ENCODE results near the gene CD1B. TPM values are rescaled to one million over a fixed set of nuclear protein-coding genes. Genes with fewer than 3 reads are reported as not detected.

Gene CD1B
- total and polyA plus RNA-seq, 4 donors: 0.02 to 0.30 TPM; not detected in 2

GRCh38 chr1:158311066-158311465 lies 20.3 kb downstream of the CD1B start:
- Histone ChIP-seq H3K9ac (ENCODE audit: insufficient read depth in 1 of 2, low read length in 2 of 2) (no peak overlapping the region), H3K4me3 (no peak overlapping the region), H3K9me3 (ENCODE audit: control insufficient read depth in 4 of 4, insufficient read depth in 3 of 4, low read length in 3 of 4) (no peaks in the 10 kb centered on the region), H3K27ac (ENCODE audit: low read depth in 1 of 2, low read length in 1 of 2) (no peak overlapping the region), H3K4me1 (ENCODE audit: control insufficient read depth in 5 of 5, insufficient read depth in 5 of 5, low read length in 5 of 5) (no peaks in the 10 kb centered on the region), H3K36me3 (ENCODE audit: control insufficient read depth in 4 of 4, insufficient read depth in 4 of 4, low read length in 4 of 4) (no peaks in the 10 kb centered on the region), H3K27me3 (ENCODE audit: control insufficient read depth in 3 of 3, insufficient read depth in 3 of 3, low read length in 2 of 3) (no peaks in the 10 kb centered on the region)
- ATAC-seq (ENCODE audit: insufficient read depth, low FRiP score) (no peak), DNase-seq (no peak)
- WGBS, 2 donors: 77 to 90% methylated on average over 2 of the region's 2 CpGs
- TF ChIP-seq CTCF (IDR thresholded peaks at IDR 0.05; ENCODE audit: control extremely low read depth, extremely low read depth): no peak

- ATAC-seq (ENCODE audit: insufficient read depth, low FRiP score) (no peak), DNase-seq (no peak)
- H3K36me3 ChIP-seq (ENCODE audit: control insufficient read depth in 4 of 4, insufficient read depth in 4 of 4, low read length in 4 of 4): no peaks in the 10 kb centered on the region
- no peaks in the 10 kb centered on the region for H3K9me3 ChIP-seq (ENCODE audit: control insufficient read depth in 4 of 4, insufficient read depth in 3 of 4, low read length in 3 of 4)
- no peaks in the 10 kb centered on the region for H3K4me1 ChIP-seq (ENCODE audit: control insufficient read depth in 5 of 5, insufficient read depth in 5 of 5, low read length in 5 of 5)
- no peak overlapping the region for H3K9ac ChIP-seq (ENCODE audit: insufficient read depth in 1 of 2, low read length in 2 of 2)
- 91% methylated on average over 1 of the region's 1 CpG for whole genome bisulfite sequencing, 2 donors
- H3K27ac ChIP-seq (ENCODE audit: low read depth in 1 of 2, low read length in 1 of 2): no peak overlapping the region
- TF ChIP-seq CTCF (IDR thresholded peaks at IDR 0.05; ENCODE audit: control extremely low read depth, extremely low read depth): no peak
- no peaks in the 10 kb centered on the region for H3K27me3 ChIP-seq (ENCODE audit: control insufficient read depth in 3 of 3, insufficient read depth in 3 of 3, low read length in 2 of 3)
- H3K4me3 ChIP-seq: no peak overlapping the region
These were observed 20.7 kb downstream of the CD1B start for GRCh38 chr1:158310623-158311022.

- Histone ChIP-seq H3K4me3 (no peak overlapping the region), H3K9me3 (ENCODE audit: control insufficient read depth in 4 of 4, insufficient read depth in 3 of 4, low read length in 3 of 4) (peaks cover 0 to 7% (median 1%) of the 10 kb centered on the region in 4 donors), H3K27ac (ENCODE audit: low read depth in 1 of 2, low read length in 1 of 2) (no peak overlapping the region), H3K27me3 (ENCODE audit: control insufficient read depth in 3 of 3, insufficient read depth in 3 of 3, low read length in 2 of 3) (no peaks in the 10 kb centered on the region), H3K9ac (ENCODE audit: insufficient read depth in 1 of 2, low read length in 2 of 2) (no peak overlapping the region), H3K36me3 (ENCODE audit: control insufficient read depth in 4 of 4, insufficient read depth in 4 of 4, low read length in 4 of 4) (no peaks in the 10 kb centered on the region), H3K4me1 (ENCODE audit: control insufficient read depth in 5 of 5, insufficient read depth in 5 of 5, low read length in 5 of 5) (no peaks in the 10 kb centered on the region)
- DNase-seq (no peak), ATAC-seq (ENCODE audit: insufficient read depth, low FRiP score) (no peak)
- WGBS, 2 donors: 92 to 96% methylated on average over 2 of the region's 2 CpGs
- no peak for TF ChIP-seq CTCF (IDR thresholded peaks at IDR 0.05; ENCODE audit: control extremely low read depth, extremely low read depth)
These were observed 35.5 kb downstream of the CD1B start for GRCh38 chr1:158295791-158296190.

- no peaks in the 10 kb centered on the region for H3K4me1 ChIP-seq (ENCODE audit: control insufficient read depth in 5 of 5, insufficient read depth in 5 of 5, low read length in 5 of 5)
- WGBS, 2 donors: 38 to 59% methylated on average over 5 of the region's 5 CpGs
- H3K9ac ChIP-seq (ENCODE audit: insufficient read depth in 1 of 2, low read length in 2 of 2): no peak overlapping the region
- H3K4me3 ChIP-seq: no peak overlapping the region
- DNase-seq: no peak
- no peaks in the 10 kb centered on the region for H3K9me3 ChIP-seq (ENCODE audit: control insufficient read depth in 4 of 4, insufficient read depth in 3 of 4, low read length in 3 of 4)
- H3K27me3 ChIP-seq (ENCODE audit: control insufficient read depth in 3 of 3, insufficient read depth in 3 of 3, low read length in 2 of 3): no peaks in the 10 kb centered on the region
- no peaks in the 10 kb centered on the region for H3K36me3 ChIP-seq (ENCODE audit: control insufficient read depth in 4 of 4, insufficient read depth in 4 of 4, low read length in 4 of 4)
- no peak for ATAC-seq (ENCODE audit: insufficient read depth, low FRiP score)
- no peak for TF ChIP-seq CTCF (IDR thresholded peaks at IDR 0.05; ENCODE audit: control extremely low read depth, extremely low read depth)
- no peak overlapping the region for H3K27ac ChIP-seq (ENCODE audit: low read depth in 1 of 2, low read length in 1 of 2)
These were observed 40.9 kb downstream of the CD1B start for GRCh38 chr1:158290321-158290844.

Measured in lung (tissue), 12 donors.